ENCODE data around the gene PCCA.

PCCA gene

GRCh38 chr13:100541897-100542825 is 453.3 kb downstream of the PCCA start:
- TF ChIP-seq, protein P1, sequence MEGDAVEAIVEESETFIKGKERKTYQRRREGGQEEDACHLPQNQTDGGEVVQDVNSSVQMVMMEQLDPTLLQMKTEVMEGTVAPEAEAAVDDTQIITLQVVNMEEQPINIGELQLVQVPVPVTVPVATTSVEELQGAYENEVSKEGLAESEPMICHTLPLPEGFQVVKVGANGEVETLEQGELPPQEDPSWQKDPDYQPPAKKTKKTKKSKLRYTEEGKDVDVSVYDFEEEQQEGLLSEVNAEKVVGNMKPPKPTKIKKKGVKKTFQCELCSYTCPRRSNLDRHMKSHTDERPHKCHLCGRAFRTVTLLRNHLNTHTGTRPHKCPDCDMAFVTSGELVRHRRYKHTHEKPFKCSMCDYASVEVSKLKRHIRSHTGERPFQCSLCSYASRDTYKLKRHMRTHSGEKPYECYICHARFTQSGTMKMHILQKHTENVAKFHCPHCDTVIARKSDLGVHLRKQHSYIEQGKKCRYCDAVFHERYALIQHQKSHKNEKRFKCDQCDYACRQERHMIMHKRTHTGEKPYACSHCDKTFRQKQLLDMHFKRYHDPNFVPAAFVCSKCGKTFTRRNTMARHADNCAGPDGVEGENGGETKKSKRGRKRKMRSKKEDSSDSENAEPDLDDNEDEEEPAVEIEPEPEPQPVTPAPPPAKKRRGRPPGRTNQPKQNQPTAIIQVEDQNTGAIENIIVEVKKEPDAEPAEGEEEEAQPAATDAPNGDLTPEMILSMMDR (IDR thresholded peaks at IDR 0.05; ENCODE audit: low read depth, low read length, missing control alignments): no peak
- no peak overlapping the region for H3K4me3 ChIP-seq (replicated peaks; ENCODE audit: low read depth, low read length)
- DNase-seq (ENCODE audit: extremely low read depth, low read depth): no peak

GRCh38 chr13:100542826-100543156 is 453.9 kb downstream of the PCCA start:
- H3K4me3 ChIP-seq (replicated peaks; ENCODE audit: low read depth, low read length): no peak overlapping the region
- no peak for DNase-seq (ENCODE audit: extremely low read depth, low read depth)
- TF ChIP-seq, protein P1 (IDR thresholded peaks at IDR 0.05; ENCODE audit: low read depth, low read length, missing control alignments): peak; percentile 44

DNA sequence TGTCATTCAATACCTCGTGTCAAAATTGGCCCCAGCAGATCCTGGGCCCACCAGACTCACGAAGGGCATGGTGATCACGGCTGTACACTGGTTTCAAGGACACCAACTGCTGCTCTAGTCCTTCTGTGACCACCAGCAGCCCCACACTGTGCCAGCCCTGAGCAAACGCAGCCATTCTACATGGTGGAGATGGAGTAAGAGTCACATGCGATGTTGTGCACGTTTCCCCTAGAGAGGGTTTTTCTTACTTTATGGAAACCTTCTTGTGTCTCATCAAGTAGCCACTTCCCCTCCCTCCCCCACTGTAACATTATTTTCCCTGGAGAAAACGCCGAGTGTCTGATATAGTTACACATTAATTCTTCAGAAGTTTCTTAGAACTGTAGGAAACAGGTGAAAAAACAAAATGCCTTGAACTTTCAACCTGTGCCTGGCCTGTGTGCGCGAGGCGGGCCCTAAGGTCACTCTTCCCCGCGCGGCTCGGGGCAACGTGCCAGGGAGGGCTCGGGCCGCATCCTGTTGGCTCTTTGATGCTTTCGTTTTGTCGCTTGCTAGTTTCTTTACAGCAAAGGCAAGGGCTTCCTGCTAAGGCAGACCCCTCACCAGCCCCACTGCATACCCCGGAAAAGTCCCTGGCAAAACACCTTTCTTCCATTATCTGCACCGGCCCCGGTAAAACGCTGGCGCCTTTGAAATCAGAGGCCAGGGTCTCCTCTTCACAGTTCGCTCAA is 455.1 kb downstream of the PCCA start:
- no peak overlapping the region for H3K4me3 ChIP-seq (replicated peaks; ENCODE audit: low read depth, low read length)
- TF ChIP-seq, protein P1 (IDR thresholded peaks at IDR 0.05; ENCODE audit: low read depth, low read length, missing control alignments): no peak

DNA sequence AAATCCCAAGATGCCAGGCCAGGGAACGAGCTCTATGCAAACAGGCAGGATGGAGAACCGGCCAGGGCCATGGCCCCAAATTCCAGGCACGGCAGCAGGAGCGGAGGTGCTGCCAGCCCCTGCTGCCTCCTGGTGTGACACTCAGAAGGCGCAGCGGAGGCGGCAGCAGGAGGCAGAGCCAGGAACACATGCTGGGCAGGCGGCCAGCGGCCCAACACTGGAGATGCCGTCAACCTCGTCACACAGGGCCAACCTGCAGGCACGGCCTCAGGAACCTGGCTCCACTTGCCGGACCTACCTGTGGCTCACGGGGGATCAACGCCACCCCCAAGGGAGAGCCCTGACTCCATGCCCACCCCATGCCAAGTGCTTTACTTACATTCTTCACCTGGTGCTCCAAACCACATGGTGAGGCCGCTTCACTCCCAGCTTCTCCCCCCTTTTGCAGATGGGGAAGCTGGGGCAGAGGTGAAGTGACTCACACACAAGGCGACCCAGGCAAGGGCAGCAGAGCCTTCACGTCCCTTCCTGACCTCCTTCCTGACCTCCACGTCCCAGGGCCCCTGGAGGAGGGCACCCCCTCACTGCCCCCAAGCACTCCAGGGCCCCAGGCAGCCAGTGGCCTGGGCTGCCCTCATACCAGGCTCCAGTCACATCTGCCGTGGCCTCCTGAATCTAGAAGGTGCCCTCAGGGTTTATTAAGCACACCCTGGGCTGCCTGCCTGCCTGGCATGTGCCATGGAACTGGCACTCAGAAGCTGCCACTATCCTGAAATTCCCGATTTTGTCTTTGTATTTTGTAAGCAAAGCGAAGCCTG is 456.2 kb downstream of the PCCA start:
- no peak for DNase-seq (ENCODE audit: extremely low read depth, low read depth)
- TF ChIP-seq, protein P1 (IDR thresholded peaks at IDR 0.05; ENCODE audit: low read depth, low read length, missing control alignments): no peak
- H3K4me3 ChIP-seq (replicated peaks; ENCODE audit: low read depth, low read length): no peak overlapping the region

More for the DNA sequence above, 455.1 kb downstream of the PCCA start:
- no peak for DNase-seq (ENCODE audit: extremely low read depth, low read depth)

- no peak overlapping the region for H3K4me3 ChIP-seq (replicated peaks; ENCODE audit: low read depth, low read length)
- no peak for DNase-seq (ENCODE audit: extremely low read depth, low read depth)
- TF ChIP-seq, protein P1 (IDR thresholded peaks at IDR 0.05; ENCODE audit: low read depth, low read length, missing control alignments): no peak
These were observed 456.8 kb downstream of the PCCA start for GRCh38 chr13:100545684-100546061.

DNA sequence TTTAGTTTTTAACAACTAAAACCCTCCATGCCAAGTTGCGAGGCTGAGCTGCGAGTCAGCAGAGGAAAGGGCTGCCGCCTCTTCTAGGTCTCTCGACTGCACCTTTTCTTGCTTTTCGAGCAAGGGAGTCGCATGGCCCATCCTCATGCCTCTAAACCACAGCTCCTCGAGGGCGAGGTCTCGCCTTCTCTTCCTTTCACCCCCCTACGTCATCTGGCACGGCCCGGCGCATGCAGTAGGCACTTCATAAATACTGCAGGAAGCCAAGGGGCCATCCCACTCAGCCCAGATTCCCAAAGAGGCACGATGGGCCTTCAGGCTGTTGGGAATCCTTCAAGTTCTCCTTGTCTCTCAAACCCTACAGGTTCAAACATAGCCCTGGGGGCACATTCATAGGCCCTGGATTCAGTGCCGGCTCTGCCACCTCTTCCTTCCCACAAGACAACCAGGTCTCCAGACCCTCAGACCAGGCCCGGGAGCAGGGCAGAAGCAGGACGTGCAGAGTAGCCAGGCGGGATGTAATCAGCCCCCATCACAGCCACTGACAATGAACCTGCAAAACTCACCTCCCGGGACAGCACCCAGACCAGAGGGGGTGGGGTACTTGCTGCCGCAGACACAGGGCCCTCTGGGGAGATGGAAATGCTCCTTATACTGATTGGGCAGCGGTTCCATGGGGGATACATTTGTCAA is 458.0 kb downstream of the PCCA start:
- no peak overlapping the region for H3K4me3 ChIP-seq (replicated peaks; ENCODE audit: low read depth, low read length)
- TF ChIP-seq, protein P1 (IDR thresholded peaks at IDR 0.05; ENCODE audit: low read depth, low read length, missing control alignments): no peak
- DNase-seq (ENCODE audit: extremely low read depth, low read depth): no peak
